Kidney capillary endothelial cell (primary cell): ENCODE results near the gene CALML6.
A peak's percentile ranks its signal among the peaks of the same experiment; 100 is the strongest.
"Not testable (repeated sequence)": the region's sequence is repeated elsewhere in the genome, so short reads cannot be mapped to it uniquely, and the experiment has no call there.

Experiments
- DNase-seq: peaks from one replicate; pipeline ENCODE4 v3.0.0-alpha.2; 2018; ENCODE audit warnings: low spot score

Gene CALML6, protein sequence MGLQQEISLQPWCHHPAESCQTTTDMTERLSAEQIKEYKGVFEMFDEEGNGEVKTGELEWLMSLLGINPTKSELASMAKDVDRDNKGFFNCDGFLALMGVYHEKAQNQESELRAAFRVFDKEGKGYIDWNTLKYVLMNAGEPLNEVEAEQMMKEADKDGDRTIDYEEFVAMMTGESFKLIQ

DNA sequence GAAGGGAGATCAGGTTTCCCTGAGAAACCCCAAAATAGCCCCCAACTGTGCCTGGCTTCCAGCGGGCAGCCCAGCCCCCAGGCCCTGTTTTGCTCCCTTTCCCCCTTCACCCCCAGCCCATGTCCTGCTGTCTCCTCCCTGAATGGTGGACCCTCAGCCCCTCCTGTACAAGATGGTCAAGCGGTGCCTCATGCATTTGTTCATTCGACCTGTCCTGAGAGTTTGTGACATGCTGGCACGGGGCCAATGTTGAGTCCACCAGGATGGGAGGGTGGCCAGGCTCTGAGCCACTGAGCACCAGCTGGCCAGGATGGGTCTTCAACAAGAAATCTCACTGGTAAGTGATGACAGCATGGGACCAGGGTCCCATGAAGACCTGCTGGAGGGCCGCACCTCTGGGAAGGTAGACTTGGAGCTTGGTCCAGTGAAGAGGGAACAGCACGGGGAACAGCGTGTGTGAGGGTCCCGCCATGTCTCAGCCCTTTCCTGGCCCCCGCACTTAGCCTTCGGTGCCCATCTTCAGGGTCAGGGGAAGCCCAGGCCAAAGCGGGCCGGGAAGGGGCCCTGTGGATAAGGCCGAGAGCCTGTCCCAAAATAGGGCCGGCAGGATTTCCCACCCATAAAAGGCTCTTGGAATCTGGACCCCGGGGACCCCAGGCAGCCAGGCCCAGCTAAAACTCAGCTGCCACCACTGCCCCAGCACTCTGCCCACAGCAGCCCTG is at the start of gene CALML6:
CALML6 (plus strand) TSS at position 290 of the 722 bp plus-strand sequence; CDS start at position 311, 21 bp downstream.
- DNase-seq: no peak

DNA sequence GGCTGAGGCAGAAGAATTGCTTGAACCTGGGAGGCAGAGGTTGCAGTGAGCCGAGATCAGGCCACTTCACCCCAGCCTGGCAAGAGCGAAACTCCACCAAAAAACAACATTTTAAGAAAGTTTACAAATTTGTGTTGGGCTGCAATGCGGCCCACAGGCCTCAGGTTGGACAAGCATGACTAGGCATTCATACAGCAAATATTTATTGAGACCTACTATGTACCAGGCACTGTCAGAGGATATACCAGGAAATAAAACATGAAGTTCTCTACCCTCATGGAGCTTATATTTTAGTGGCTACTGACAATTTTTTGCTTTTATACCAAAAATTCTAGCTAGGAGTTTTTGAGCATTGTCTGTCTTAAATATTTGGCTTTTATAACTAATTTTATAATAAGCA is 47.9 kb upstream of the CALML6 start:
- no peak for DNase-seq

DNA sequence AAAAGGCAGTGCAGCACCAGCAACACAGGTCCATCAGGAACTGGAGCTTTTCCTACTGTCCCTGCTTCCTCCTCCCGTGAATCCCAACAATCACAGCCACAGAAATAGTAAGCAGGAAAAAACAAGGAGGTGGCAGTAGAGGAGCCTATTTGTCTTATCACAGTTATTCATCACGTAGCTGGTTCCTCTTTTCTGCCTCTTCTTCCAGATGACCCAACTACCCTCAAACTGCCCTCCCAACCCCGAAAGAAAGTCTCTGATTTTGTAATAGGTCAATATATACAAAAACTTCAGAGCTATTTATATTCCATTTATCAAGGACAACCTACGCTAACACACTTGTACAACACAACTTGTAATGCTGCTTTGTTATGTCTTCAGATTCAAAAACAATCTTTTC is 45.6 kb upstream of the CALML6 start:
- DNase-seq: no peak

DNA sequence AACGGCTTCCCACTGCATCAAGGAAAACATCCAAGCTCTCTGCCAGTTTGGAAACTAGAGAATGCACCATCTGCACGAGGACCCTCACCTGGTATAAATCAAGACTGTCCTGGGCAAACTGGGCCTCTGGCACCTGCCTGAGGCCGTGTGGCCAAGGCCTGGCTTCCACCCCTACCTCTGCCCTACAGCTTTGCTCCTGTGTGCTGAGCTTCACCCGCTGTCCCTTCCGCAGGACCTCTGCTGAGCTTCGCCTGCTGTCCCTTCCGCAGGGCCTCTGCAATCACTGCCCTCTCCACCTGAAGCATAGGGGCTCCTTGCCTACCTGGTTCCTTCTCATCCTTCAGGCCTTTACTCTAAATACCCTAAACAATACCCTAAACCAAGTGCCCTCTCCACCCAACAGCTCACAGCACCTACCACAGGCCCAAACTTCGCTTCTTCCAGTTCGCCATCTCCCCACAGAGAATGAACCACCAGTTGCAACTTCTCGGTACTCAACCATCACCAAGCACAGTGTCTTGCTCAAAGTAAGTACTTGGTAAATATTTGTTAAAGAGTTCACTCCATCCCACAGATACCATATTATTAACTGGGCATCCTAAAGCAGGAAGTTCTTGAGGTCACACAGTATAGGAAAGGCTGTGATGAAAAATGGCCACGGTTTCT is 42.6 kb upstream of the CALML6 start:
- DNase-seq: no peak

DNA sequence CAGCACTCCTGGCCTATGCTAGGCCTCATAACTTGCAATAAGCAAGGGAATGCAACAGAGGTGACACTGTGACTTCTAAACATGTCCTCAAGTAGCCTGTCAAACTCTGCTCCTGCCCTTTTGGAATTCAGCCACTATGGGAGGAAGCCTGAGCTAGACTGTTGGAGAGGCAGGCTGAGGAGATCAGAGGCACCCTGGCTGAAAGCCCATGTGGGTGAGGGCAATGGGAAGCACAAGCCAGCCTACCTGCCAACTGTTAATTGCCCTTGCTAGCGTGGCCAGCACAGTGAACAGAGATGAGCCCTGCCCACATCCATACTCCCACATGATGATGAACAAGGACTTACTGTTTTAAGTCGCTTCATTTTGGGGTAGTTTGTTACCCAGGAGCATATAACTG is 41.9 kb upstream of the CALML6 start:
- no peak for DNase-seq

DNA sequence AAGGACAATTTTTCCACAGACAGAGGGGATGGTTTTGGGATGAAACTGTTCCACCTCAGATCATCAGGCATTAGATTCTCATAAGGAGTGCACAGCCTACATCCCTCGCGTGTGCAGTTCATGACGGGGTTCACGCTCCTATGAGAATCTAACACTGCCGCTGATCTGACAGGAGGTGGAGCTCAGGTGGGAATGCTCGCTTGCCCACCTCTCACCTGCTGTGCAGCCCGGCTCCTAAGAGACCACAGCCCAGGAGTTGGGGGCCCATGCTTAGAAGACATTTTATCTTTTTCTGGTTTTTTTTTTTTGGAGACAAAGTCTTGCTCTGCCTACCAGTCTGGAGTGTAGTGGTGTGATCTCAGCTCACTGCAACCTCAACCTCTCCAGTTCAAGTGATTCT is 40.2 kb upstream of the CALML6 start:
- no peak for DNase-seq

DNA sequence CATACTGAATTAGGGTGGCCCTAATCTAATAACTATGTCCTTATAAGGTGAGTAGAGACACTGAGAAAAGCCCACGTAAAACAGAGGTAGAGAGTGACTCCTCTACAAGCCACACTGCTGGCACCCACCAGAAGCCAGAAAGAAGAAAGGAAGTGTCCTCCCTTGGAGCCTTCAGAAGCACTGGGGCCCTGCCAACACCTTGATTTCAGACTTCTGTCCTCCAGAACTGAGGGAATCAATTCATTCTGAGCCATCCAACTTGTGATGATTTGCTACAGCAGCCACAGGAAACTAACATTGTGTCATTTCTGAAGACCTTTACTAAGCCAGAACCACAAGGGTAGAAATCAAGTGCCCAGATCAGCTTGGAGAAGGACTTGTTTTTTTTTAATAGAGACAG is 39.1 kb upstream of the CALML6 start:
- DNase-seq: no peak

DNA sequence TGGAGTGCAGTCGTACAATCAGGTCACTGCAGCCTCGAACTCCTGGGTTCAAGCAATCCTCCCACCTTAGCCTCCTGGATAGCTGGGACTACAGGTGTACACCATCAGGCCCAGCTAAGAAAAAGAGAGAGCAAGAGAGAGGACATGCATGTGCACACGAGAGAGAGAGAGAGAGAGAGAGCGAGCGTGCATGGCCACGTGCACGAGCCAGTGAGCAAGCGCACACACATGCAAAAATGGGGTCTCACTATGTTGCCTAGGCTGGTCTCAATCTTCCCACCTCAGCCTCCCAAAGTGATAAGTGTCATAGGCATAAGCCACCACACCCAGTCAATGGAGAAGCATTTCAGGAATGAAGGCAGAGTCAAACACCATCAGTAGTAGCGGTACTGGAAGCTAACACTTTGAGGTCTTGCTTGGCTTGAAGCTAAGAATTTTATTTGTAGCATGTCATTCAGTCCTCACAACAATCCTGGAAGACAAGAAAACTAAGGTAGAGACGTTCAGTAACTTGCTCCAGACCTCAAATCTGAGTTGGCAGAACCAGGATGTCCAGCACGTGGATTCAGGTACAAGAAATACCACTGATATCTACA is 38.6 kb upstream of the CALML6 start:
- no peak for DNase-seq

DNA sequence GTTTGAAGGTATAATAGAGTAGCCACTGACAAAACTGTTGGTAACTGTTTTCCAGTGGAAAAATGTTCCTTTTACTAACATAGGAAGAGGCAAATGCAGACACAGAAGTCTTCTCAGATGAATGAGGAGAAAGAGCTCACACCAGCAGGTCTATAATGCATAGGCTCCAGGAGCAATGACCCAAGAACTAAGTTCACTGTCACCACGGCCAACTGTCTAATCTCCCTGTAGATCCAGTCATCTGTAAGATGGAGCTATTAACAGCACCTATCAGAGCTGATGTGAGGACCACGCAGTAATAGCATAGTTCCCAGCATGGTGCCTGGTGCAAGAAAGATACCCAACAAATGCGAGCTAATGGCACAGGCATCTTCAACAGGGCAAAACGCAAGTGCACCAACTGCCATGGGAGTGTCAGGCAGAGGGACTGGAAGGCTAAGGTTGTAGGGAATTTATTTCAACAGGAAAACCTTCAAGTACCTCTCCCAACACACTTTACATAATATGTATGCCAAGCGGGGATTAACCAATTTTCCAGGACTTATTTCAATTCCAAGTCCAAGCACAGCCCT is 37.1 kb upstream of the CALML6 start:
- no peak for DNase-seq

DNA sequence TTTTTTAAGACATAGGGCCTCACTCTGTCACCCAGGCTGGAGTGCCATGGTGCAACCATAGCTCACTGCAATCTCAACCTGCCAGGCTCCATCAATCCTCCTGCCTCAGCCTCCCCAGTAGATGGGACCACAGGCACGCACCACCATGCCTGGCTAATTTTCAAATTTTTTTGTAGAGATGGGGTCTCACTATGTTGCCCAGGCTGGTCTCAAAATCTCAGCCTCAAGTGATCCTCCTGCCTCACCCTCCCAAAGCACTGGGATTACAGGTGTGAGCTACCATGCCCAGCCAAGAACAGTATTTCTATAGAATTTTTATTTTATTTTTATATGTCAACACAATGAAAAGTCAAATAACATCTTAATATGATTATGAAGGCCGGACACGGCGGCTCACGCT is 35.1 kb upstream of the CALML6 start:
- DNase-seq: no peak

DNA sequence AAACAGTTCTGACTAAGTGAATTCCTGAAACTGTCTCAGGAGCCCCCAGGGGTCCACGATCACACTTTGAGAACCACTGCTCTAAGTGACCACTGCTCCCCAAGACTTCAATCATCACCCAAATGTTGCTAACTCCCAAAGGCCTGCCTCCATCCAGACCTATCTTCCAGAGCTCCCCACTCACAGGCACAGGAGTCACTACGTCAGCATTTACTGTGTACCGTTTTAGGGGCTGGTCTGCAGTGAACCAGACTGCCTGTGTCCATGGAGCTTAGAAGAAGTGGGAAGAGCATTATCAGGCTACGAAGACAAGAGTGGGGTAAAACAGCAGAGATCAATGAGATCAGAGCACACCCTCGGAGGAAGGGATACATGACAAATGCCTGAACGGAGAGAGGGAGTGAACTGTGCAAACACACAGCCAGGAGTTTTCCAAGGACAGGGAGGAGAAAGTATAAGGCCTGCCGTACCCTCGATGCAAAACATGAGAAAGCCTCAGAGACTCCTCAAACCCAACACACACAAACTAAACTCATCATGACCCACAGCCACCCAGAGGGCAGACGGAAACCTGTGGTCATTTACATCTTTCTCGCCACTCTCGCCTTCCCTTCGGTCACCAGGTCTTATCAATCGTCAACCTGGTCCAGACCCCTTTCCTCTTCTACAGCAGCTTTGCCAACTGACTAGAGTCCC is 34.3 kb upstream of the CALML6 start:
- DNase-seq: no peak

DNA sequence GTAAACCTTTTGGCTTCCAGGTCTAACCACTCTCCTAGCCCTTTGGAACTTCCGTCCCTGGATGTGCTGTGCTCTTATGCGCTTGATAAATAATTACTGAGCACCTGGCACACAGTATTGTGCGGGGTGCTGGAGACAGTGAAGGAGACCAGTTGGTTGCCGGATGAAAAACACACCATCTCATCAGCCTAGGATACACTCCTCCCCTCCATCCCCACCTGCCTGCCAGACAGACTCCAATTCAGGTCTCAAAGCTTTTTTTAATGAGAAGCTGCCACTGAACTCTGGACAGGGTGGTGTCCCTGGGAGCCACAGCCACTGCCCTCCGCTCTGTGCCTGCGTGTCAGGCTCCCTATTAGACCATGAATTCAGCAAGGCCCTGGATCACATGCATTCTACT is 33.3 kb upstream of the CALML6 start:
- DNase-seq: no peak

DNA sequence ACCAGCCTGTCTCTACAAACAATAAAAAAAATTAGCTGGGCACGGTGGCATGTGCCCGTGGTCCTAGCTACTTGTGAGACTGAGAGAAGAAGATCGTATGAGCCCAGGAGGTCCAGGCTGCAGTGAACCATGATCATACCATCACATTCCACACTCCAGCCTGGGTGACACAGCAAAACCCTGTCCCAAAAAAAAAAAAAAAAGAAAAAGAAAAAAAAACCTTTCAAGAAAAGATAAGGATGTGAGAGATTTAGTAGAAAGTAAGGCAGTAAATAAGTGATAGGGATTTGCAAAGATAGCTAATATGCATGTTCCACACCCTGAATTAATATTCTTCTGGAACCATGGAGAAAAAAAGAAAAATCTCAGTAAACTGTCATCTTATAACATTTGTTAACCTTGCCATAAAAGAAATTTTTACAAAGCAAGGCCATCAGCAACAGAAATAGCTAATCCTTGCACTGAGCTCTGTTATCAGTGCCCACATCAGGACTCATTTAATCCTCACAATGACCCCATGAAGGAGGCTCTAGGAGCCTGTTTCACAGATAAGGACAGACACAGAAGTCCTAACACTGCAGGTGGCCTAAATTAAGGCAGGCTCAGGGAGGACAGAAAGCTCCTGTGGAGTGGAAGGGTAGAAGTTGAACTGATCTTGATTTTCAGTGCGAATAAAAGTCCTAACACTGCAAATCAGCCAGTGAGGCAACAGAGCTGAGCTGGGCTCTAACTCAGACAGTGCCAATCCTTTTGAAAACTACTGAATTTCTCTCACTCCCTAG is 31.8 kb upstream of the CALML6 start:
- DNase-seq: no peak

DNA sequence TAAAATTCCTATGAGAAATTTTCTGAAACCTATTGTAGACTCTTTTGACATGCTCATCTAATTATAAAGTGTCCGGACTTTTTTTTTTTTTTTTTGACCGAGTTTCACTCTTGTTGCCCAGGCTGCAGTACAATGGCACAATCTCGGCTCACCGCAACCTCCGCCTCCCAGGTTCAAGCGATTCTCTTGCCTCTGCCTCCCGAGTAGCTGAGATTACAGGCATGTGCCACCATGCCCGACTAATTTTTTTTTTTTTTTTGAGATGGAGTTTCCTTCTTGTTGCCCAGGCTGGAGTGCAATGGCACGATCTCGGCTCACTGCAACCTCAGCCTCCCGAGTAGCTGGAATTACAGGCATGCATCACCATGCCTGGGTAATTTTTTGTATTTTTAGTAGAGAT is 31.2 kb upstream of the CALML6 start:
- not testable (repeated sequence) for DNase-seq

DNA sequence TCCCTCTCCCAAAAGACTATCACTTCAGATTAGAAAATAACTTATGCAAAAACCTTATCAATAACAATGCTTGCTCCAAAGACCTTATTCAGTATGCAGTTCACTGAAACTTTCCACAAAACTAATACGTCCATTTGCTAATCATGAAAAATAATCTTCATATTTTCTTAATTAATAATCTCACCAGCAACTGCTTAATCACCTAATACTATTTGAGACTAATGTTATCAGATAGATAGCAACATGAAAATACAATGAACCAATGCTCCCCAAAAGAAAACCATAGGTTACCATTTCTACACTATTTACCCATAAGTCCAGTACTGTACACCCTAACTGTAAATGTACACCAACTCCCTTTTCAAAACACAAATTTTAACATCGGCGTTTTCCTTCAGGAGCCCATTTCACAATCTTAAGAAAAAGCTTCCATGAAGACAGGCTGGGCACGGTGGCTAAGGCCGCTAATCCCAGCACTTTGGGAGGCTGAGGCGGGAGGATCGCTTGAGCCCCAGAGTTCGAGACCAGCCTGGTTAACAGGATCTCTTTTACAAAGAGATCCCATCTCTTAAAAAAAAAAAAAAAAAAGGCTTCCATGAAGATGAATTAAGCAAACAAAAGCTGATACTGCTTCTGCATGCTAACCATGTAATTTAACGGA is 25.8 kb upstream of the CALML6 start:
- DNase-seq: no peak

DNA sequence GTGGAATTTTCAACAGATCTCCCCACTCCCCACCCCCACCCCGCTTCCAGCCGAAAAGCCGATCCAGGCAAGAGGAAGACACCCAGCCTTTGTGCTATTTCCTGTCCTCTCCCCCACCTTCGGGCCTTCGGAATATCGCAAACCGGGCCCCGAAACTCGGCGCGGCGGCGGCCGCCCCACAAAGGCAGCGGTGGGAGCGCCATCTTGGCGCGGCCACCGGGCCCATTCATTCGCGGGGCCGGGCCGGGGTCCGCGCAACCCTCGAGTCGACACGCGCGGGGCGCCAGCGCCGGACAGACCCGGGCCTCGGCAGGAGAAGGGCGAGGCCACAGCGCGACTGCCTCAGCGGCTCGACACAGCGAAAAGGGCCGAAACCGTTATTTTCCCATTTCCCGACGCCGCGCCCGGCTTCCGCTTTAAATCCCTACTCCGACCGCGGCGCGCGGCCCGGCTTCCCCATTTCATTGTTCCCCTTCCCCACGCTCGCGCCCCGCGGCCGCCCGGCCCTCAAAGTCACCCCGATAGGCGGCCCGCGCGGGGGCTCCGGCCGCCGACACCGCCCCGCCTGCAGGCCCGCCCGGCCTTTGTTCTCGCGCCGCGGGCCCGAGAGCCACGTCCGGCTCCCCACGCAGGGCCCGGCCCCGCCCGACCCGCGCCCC is 25.1 kb upstream of the CALML6 start:
- peak; percentile 44 for DNase-seq

DNA sequence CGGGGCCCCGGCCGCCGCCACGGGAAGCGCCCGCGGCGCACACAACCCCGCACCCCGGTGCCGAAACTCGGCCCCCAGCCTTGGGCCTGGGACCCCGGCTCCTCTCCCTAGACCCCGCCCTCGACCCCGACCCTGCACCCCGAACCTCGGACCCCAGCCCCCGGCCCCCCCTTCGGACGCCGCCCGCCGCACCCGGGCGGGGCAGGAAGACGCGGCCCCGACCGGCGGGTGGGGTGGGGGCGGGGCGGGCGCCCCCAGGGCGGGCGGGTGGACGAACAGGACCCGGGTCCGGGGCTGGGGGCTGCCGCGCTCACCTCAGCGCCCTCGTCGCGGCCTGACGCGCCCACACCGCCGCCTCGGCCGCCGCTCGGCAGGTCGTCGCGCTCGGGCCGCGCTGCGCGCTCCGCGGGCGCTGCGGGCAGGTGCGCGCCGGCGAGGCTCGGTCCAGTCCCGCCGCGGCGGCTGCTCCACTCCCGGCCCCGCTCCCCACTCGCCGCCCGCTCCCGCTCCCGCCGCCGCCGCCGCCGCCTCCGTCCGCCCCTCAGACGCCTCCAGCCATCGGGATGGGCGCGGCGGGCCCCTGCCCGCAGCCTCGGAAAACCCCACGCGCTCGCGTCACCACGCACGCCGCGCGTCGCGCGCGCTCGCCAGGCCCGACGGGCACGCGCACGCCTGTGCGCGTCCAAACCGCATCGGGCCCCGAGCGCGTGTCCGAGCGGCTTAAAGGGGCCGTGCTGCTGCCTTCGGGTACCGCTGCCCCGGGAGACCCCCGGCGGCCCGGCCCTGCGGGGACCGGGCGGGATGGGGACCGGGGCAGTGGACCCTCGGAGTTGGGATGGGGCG is 24.3 kb upstream of the CALML6 start, which contains the start of gene GNB1:
GNB1 (minus strand) TSS at position 582 of the 843 bp plus-strand sequence. CDS start 65,634 bp downstream, outside the sequence.
- DNase-seq: peak; percentile 82

DNA sequence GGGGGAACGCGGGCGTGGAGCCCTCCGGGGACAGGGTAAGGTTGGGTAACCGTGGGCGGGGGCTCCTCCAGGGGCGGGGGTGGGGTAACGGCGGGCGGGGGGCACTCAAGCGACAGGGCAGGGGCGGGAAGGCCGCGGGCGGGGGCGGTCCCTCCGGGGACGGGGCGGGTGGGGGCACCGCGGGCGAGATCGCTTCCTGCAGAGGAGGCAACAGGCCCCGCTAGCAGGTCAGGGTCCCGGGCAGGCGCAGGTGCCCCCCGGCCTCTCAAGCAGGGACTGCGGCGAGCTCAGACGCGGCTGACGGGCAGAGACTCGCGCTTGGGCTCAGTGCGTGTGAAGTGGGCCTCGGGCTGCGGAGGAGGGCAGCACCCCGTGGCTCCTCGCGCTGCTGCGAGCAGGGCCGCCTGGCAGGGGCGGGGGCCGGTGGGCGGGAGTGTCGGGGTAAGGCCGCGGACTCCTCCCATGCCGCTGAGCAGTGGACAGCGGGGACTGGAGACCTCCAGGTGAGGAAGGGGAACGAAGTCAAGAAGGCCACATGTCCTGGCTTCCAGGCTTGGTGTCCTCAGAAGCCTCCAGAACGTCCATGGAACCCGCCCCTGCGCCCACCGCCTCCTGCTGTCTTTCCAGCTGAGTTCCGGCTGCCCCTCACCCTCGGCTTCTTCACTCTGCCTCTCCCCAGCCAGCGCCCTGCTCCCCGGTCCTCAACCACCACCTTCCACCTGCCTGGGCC is 23.5 kb upstream of the CALML6 start:
- peak; percentile 42 for DNase-seq
